ENCODE results near the gene ZNF205. TPM values are rescaled to one million over a fixed set of nuclear protein-coding genes. Genes with fewer than 3 reads are reported as not detected.

The ZNF205 gene
- total RNA-seq, 1 donor from 2014 or later = not detected

GRCh38 chr16:3158510-3159314 is 46.3 kb downstream of the ZNF205 start:
- peak; percentile 77 for DNase-seq
- intact Hi-C loops (cut with micrococcal nuclease) = loop anchor here (1.0 to 10.0 kb wide), 9 partner anchors 8 to 1194 kb away; partner anchors contain the start of genes RNF151, RPS2, SLX4 and ZNF174
- Mint-ChIP-seq H3K4me3 (peak overlapping the region; percentile 91), H3K4me1 (peaks cover 23% of the 10 kb centered on the region), H3K27ac (peak overlapping the region; percentile 90), H3K27me3 (peaks cover 4% of the 10 kb centered on the region), H3K36me3 (ENCODE audit: low read depth) (peaks cover 5% of the 10 kb centered on the region), H3K9me3 (peaks cover 3% of the 10 kb centered on the region)
- ChIA-PET CTCF (interaction anchor here (1.2 to 1.6 kb wide), 3 partner anchors 11 to 155 kb away, joined by 3 to 8 read pairs (median 4); no protein-coding TSS in a partner anchor), POLR2A (interaction anchor here (0.5 to 3.4 kb wide), 25 partner anchors 9 to 1198 kb away, joined by 3 to 33 read pairs (median 4); partner anchors contain the start of genes ECI1, MMP25, ZNF174 and ZNF213)
- TF ChIP-seq CTCF (IDR thresholded peaks at IDR 0.05) = no peak
- peak; percentile 90 for ATAC-seq (ENCODE audit: low read depth)

DNA sequence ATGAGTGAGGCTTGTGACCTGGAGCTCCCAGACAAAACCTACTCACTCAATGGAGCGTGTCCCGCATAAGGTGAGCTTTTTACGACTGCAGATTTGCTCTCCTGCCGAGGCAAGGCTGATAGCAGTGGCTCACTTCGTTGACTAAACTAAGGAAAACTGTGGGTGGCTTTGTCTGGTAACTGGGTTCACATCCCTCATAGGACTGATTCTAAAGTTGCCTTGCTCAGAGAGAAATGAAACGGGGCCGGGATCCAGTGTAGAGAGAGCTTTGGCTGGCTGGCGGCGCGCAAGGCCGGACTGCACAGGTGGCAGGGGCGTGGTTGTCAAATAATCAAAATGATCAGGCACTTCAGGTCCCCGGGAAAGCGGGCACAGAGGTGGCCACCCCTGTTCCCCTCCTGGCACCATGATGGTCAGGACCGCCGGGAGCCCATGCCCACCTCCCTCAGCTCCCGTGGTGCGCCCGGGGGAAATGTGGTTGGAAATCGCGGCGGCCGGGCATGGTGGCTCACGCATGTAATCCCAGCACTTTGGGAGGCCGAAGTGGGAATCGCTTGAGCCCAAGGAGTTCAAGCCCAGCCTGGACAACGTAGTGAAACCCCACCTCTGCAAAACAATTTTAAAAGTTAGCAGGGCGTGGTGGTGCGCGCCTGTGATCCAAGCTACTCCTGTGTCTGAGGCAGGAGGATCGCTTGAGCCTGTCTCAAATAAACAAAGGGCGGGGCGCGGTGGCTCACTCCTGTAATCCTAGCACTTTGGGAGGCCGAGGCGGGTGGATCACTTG is 49.0 kb downstream of the ZNF205 start:
- intact Hi-C loops (cut with micrococcal nuclease) = no loop called here

GRCh38 chr16:3164121-3164991 is 52.0 kb downstream of the ZNF205 start:
- H3K4me3 Mint-ChIP-seq = no peak overlapping the region
- H3K36me3 Mint-ChIP-seq (ENCODE audit: low read depth) = no peaks in the 10 kb centered on the region
- ChIA-PET CTCF (no interaction called here), POLR2A (interaction anchor here (1.4 kb wide), 1 partner anchor 118 kb away, joined by 3 read pairs; the partner anchor contains the start of gene ZNF263)
- TF ChIP-seq CTCF (IDR thresholded peaks at IDR 0.05) = no peak
- no peak overlapping the region for H3K27ac Mint-ChIP-seq
- peaks cover 9% of the 10 kb centered on the region for H3K27me3 Mint-ChIP-seq
- H3K4me1 Mint-ChIP-seq = peaks cover 15% of the 10 kb centered on the region
- DNase-seq (no peak), ATAC-seq (ENCODE audit: low read depth) (no peak)
- H3K9me3 Mint-ChIP-seq = no peaks in the 10 kb centered on the region
- intact Hi-C loops (cut with micrococcal nuclease) = no loop called here

More for the DNA sequence above, 49.0 kb downstream of the ZNF205 start:
- ChIA-PET CTCF (interaction anchor here (1.2 kb wide), 1 partner anchor 8 kb away, joined by 3 read pairs; no protein-coding TSS in a partner anchor), POLR2A (interaction anchor here (1.7 kb wide), 1 partner anchor 11 kb away, joined by 4 read pairs; no protein-coding TSS in a partner anchor)
- H3K4me3 Mint-ChIP-seq = peak overlapping the region; percentile 38
- H3K27ac Mint-ChIP-seq = no peak overlapping the region
- peaks cover 5% of the 10 kb centered on the region for H3K36me3 Mint-ChIP-seq (ENCODE audit: low read depth)
- H3K4me1 Mint-ChIP-seq = peaks cover 31% of the 10 kb centered on the region
- DNase-seq (no peak), ATAC-seq (ENCODE audit: low read depth) (no peak)
- H3K9me3 Mint-ChIP-seq = no peaks in the 10 kb centered on the region
- TF ChIP-seq CTCF (IDR thresholded peaks at IDR 0.05) = no peak
- H3K27me3 Mint-ChIP-seq = peaks cover 8% of the 10 kb centered on the region

GRCh38 chr16:3165111-3165822 is 52.9 kb downstream of the ZNF205 start:
- CTCF ChIA-PET = interaction anchor here (1.0 to 1.4 kb wide), 8 partner anchors 8 to 134 kb away, joined by 3 to 10 read pairs (median 4); no protein-coding TSS in a partner anchor
- H3K36me3 Mint-ChIP-seq (ENCODE audit: low read depth) = no peaks in the 10 kb centered on the region
- no peak for ATAC-seq (ENCODE audit: low read depth)
- POLR2A ChIA-PET = interaction anchor here (1.0 to 1.4 kb wide), 2 partner anchors 30 to 118 kb away, joined by 3 to 5 read pairs; partner anchors contain the start of genes ZNF213 and ZNF263
- H3K27ac Mint-ChIP-seq = peak overlapping the region; percentile 53
- intact Hi-C loops (cut with micrococcal nuclease) = no loop called here
- no peak for DNase-seq
- peaks cover 10% of the 10 kb centered on the region for H3K27me3 Mint-ChIP-seq
- H3K9me3 Mint-ChIP-seq = no peaks in the 10 kb centered on the region
- H3K4me1 Mint-ChIP-seq = peaks cover 12% of the 10 kb centered on the region
- TF ChIP-seq CTCF (IDR thresholded peaks at IDR 0.05) = no peak
- H3K4me3 Mint-ChIP-seq = peak overlapping the region; percentile 57

Measured in activated B cell treated with CpG ODN at 0.5 μM for 24 hours (primary cell).